ENCODE data around the gene SPEN. TPM values are rescaled to one million over a fixed set of nuclear protein-coding genes. Genes with fewer than 3 reads are reported as not detected.
A peak's percentile ranks its signal among the peaks of the same experiment; 100 is the strongest.
"Not testable (repeated sequence)": the region's sequence is repeated elsewhere in the genome, so short reads cannot be mapped to it uniquely, and the experiment has no call there.

The SPEN gene
- total RNA-seq, 1 donor, result 24.3 TPM

GRCh38 chr1:15916417-15916816, 68.9 kb downstream of the SPEN start:
- no peak overlapping the region for H3K4me3 ChIP-seq (ENCODE audit: low read depth, low read length)
- TF ChIP-seq CTCF (IDR thresholded peaks at IDR 0.05; ENCODE audit: insufficient read depth, low read length), result no peak
- no peak for DNase-seq (ENCODE audit: low read depth)

- no peak overlapping the region for H3K4me3 ChIP-seq (ENCODE audit: low read depth, low read length)
- TF ChIP-seq CTCF (IDR thresholded peaks at IDR 0.05; ENCODE audit: insufficient read depth, low read length), result no peak
- no peak for DNase-seq (ENCODE audit: low read depth)
These were observed 69.4 kb downstream of the SPEN start for GRCh38 chr1:15916916-15917315.

DNA sequence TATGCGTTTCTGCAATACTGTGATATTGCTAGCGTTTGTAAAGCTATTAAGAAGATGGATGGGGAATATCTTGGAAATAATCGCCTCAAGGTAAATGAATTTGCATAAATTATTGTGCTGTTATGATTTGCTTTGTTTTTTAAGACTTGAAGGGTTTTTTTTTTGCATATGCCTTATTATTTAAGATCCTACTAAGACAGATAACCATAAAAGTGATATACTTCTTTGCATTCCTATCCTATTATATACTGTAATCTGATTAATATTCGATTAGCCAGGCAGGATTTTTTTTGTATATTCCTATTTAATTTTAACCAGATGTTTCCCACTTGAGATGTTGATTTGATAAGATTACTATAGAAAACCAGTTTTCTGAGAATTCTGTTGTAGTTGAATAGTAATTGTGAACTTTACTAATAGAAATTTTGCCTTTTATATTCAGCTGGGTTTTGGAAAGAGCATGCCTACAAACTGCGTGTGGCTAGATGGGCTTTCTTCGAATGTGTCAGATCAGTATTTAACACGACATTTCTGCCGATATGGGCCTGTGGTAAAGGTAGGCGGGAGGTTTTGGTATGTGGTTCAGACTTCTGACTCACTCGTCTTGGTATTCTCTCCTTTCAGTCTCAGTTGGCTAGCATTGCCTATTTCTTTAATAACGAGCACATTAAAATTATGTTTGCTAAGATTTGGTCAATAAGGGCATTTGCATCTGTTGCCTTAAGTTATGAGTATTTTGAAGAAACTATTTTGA, 71.6 kb downstream of the SPEN start:
- no peak for TF ChIP-seq CTCF (IDR thresholded peaks at IDR 0.05; ENCODE audit: insufficient read depth, low read length)
- DNase-seq (ENCODE audit: low read depth), result peak; percentile 63
- no peak overlapping the region for H3K4me3 ChIP-seq (ENCODE audit: low read depth, low read length)

DNA sequence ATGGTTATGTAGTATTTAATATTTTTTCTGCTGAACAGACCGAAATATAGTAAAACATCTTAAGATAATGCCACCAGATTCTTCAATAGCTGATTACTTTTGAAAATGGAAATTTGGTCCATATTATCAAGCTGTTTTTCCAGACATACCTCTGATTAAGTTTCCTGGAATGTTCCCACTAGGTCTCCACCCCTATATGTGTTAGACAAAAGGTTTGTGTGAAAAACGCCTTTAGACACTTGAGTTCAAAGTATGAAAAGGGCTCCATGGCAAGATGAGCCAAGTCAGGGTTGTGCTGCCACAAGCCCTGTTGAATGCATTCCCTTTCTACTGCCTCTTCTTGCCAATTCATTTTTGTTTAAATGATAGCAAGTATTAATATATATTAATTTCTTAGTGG, 75.7 kb downstream of the SPEN start:
- no peak for TF ChIP-seq CTCF (IDR thresholded peaks at IDR 0.05; ENCODE audit: insufficient read depth, low read length)
- peak; percentile 81 for DNase-seq (ENCODE audit: low read depth)
- no peak overlapping the region for H3K4me3 ChIP-seq (ENCODE audit: low read depth, low read length)

- peak; percentile 64 for DNase-seq (ENCODE audit: low read depth)
- not testable (repeated sequence) for H3K4me3 ChIP-seq (ENCODE audit: low read depth, low read length)
These were observed 78.9 kb downstream of the SPEN start for GRCh38 chr1:15926448-15926847.

DNA sequence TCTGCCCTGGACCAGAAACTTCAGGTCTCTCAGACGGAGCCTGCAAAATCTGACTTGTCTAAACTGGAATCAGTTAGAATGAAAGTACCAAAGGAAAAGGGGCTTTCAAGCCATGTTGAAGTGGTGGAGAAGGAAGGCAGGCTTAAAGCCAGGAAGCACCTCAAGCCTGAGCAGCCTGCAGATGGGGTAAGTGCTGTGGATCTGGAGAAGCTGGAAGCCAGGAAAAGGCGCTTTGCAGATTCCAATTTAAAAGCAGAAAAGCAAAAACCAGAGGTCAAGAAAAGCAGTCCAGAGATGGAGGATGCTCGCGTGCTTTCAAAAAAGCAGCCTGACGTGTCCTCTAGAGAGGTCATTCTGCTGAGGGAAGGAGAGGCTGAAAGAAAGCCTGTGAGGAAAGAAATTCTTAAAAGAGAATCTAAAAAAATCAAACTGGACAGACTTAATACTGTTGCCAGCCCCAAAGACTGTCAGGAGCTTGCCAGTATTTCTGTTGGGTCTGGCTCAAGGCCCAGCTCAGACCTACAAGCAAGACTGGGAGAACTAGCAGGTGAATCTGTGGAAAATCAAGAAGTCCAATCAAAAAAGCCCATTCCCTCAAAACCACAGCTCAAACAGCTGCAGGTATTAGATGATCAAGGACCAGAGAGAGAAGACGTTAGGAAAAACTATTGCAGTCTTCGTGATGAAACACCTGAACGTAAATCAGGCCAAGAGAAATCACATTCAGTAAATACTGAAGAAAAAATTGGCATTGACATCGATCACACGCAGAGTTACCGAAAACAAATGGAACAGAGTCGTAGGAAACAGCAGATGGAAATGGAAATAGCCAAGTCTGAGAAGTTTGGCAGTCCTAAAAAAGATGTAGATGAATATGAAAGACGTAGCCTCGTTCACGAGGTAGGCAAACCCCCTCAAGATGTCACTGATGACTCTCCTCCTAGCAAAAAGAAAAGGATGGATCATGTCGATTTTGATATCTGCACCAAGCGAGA, 81.8 kb downstream of the SPEN start:
- no peak for TF ChIP-seq CTCF (IDR thresholded peaks at IDR 0.05; ENCODE audit: insufficient read depth, low read length)
- DNase-seq (ENCODE audit: low read depth), result no peak
- no peak overlapping the region for H3K4me3 ChIP-seq (ENCODE audit: low read depth, low read length)

DNA sequence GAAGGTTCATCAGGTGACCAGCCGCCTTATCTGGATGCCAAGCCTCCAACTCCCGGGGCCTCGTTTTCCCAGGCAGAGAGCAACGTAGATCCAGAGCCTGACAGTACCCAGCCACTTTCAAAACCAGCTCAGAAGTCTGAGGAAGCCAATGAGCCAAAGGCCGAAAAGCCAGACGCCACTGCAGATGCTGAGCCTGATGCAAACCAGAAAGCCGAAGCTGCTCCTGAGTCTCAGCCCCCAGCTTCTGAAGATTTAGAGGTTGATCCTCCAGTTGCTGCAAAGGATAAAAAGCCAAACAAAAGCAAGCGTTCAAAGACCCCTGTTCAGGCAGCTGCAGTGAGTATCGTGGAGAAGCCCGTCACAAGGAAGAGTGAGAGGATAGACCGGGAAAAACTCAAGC, 83.9 kb downstream of the SPEN start:
- DNase-seq (ENCODE audit: low read depth), result no peak
- no peak for TF ChIP-seq CTCF (IDR thresholded peaks at IDR 0.05; ENCODE audit: insufficient read depth, low read length)

More for the DNA sequence above, 83.9 kb downstream of the SPEN start:
- H3K4me3 ChIP-seq (ENCODE audit: low read depth, low read length), result no peak overlapping the region
